HG02678 (cell line): ENCODE measurements around the gene NUMB.

ENCODE experiments used
- ATAC-seq: cut with Tn5 transposase; IDR thresholded peaks from one replicate; pipeline ENCODE4 v1.9.1; 2021; ENCODE audit warnings: mild to moderate bottlenecking, moderate library complexity; ENCODE audit not compliant: unreplicated experiment

Gene NUMB

DNA sequence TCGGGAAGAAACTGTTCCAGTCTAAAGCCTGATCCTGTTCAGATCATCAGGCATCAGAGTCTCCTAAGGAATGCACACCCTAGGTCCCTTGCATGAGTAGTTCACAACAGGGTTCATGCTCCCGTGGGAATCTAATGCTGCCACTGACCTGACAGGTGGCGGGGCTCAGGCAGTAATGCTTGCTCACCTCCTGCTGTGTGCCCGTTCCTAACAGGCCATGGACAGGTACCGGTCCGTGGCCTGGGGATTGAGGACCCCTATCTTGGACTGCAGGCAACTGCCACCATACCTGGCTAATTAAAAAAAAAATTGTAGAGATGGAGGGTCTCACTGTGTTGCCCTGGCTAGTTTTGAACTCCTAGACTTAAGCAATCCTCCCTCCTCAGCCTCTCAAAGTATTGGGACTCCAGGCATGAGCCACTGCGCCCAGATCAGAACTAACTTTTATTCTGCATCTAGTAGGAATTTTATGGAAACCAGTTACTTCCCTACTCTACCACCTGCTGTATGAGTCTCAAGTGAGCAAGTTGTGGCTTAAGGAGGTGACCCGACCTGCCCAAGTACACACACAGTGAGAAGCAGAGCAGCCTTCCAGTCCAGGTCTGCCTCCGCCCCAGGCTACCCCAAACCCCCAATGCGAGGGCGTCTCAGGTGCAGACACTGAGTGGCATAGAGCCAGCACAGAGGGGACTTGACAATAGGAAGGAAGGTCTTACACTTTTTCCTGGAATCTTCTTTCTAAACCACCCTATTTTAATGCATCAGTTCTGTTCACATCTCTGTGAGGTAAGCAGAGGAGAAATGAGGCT lies 223.6 kb downstream of the NUMB start:
- no peak for ATAC-seq

DNA sequence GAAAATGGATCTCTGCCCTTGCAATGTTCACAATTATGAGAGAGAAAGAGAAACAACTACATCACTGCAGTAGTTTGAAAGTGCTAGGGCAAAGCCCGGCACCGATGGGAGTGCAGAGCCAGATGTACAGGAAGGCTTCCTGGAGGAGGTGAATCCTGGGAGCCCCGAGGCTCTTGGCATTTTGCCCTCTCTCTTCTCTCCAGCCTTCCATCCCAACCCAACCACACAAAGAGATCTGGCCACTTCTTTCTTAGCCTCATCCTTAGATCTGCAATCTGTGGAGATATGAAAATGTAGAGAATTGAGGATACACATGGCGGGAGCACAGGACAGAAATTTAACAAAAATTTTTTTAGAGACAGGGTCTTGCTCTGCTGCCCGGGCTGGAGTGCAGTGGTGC lies 224.3 kb downstream of the NUMB start:
- no peak for ATAC-seq

- ATAC-seq, result no peak
Observed at GRCh38 chr14:73233564-73233963, 224.8 kb downstream of the NUMB start.

- no peak for ATAC-seq
Observed at GRCh38 chr14:73232984-73233383, 225.4 kb downstream of the NUMB start.

DNA sequence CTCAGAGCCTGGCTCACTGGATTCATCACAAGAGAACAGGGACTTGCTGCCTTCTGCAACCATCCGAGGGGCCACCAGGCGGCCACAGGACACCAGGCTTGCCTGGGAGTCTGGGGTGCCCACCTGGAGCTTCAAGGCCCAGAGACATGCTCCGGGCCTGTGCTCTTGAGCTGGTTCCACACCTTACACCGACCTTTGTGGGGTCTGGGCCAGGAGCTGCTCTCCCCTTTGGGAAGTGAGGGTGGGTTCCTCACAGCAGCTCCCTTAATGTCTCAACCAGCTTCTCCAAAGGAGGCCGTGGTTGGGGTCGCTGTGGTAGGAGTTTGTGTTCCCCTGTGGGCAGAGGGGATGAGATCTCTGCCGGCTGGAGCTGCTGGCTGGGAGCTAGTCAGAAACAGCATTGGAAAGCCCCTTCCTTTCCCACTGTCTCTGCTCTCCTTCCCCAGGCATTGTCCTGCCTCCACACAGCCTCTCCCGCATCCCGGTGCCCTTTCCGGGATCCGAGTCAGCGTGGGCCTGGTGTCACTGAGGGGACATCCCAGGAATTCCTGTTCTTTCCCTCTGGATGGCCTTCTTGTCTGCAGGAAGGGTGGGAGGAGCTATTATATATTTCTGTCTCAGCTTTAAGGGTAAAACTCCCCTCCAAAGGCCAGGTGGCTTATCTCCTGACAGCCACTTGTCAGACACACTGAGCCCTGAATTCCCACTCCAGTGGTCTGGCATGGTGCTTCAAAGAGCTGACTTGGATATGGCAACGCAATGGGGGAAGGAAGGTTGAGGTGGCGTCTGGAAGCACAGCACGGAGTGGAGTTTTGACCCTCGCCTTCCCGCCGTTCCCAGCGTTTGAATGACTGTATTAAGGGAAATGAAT lies 226.1 kb downstream of the NUMB start:
- ATAC-seq, result no peak

DNA sequence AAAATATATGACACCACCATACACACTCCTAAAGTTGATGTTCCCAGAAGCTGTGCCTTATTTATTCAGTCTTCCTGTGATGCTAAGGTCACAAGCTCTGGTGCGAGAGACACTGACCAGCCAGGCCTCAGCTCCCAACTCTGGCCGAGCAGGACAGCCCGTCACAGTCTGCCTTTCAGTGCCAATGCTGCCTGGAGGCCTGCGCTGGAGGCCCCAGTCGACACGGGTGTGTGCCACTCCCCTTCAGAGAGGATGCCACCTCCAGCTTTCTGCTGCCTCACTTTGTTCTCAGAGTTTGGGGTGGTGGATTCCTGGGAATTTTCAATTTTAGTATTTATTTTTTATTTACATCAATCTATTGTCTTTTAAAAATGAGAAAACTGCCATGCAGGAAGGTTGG lies 228.3 kb downstream of the NUMB start:
- no peak for ATAC-seq

DNA sequence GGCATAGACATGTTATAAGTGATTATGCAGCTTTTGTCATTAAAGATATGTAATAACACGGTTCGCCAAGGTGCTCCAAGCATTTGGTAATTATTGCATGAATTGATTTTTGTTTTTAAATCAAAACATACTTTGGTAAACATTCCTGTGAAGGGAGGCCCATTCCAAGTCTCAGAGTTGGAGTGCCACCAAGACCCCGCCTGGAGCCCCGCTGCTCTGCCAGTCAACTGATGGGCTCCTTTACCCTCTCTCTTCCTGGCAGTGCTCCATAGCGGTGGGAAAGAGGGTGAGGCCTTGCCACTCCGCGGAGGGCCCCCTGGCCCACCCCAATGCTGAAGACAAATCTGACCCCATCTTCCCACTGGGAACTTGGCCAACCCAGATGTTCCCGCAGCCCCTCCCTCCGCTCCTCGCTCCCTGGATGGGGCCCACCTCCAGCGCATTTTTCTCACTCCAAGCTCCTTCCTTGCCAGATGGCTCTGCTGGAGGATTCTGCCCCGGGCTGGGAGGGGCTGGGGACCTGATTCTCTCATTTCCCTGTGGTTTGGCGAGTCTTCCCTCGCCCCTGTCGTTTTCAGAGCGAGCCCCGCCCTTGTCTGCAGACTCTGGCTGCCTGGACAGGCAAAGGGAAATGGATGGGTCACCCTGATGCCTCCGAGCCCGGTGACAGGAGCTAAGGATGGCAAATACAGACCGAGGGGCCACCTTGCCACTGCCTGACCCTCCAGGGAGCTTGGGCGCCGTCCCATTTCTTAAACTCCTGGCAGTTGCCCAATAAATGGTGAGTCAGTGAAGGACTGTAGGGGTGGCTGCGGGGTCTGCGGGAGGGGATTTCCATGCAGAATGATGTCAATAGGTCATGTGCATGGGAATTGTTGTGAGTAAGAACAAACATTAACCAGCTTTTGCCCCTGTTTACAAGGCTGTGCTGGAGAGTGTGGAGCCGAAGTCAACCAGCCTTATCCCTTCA lies 230.2 kb downstream of the NUMB start:
- no peak for ATAC-seq

DNA sequence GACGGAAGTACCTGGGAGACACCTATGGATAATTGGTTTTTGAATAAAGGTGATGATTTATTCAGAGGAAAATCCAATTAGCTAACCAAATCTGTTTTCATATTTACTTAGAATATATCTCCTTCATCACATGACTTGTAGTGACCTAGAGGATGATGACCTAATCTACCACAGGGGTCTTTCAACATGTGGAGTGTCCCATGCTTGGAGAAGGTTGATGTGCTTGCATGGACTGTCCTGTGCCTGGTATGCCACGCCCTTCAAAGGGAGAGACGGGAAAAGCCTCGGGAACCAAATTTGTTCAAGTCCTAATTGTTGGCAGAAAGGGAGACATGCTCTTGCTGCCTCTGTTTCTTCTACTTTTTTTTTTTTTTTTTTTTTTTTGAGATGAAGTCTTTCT lies 232.8 kb downstream of the NUMB start:
- no peak for ATAC-seq
